Kidney epithelial cell (primary cell): ENCODE data around the gene LPAR1. TPM values are rescaled to one million over a fixed set of nuclear protein-coding genes. Genes with fewer than 3 reads are reported as not detected.

ENCODE experiments used
- DNase-seq: peaks from one replicate; pipeline ENCODE4 v3.0.0-alpha.2; 2010; ENCODE audit warnings: low read depth
- H3K27me3 ChIP-seq: 2 replicates; pipeline ENCODE4 v1.6.0; 2011; ENCODE audit warnings: low read length; ENCODE audit not compliant: control insufficient read depth, insufficient read depth
- H3K36me3 ChIP-seq: 2 replicates; pipeline ENCODE4 v1.5.1; 2011; ENCODE audit warnings: low read length; ENCODE audit not compliant: control insufficient read depth, insufficient read depth
- H3K4me3 ChIP-seq: 2 replicates; pipeline ENCODE4 v1.5.1; 2011; ENCODE audit warnings: low read depth, mild to moderate bottlenecking, control low read depth, low read length
- CTCF ChIP-seq: IDR thresholded peaks from 2 replicates; pipeline ENCODE4 v1.5.1; 2011; ENCODE audit warnings: mild to moderate bottlenecking, moderate library complexity, low read length, control low read depth, inconsistent platforms; ENCODE audit not compliant: insufficient read depth, poor library complexity, severe bottlenecking
- total RNA-seq: library from RNA; depleted of rRNA; stranded (reverse); fragments of >200 nt; gene quantifications from 2 replicates; pipeline ENCODE4 v1.2.3, GENCODE V29; 2015

LPAR1 gene
- total RNA-seq, 1 donor from 2014 or later, result 6.4 TPM

DNA sequence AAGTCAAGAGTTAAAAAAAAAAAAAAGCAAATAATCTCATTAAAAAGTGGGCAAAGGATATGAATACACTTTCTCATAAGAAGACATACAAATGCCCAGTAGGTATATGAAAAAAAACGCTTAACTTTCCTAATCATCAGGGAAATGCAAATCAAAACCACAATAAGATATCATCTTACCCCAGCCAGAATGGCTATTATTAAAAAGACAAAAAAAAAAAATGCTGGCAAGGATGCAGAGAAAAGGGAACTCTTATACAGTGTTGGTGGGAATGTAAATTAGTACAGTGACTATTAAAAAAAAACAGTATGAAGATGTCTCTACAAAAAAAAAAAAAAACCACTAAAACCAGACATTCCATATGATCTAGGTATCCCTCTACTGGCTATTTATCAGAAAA is 79.4 kb downstream of the LPAR1 start:
- Histone ChIP-seq H3K36me3 (no peaks in the 10 kb centered on the region), H3K4me3 (no peak overlapping the region), H3K27me3 (no peaks in the 10 kb centered on the region)
- DNase-seq, result no peak
- TF ChIP-seq CTCF, result no peak

GRCh38 chr9:110954822-110955291 is 83.4 kb downstream of the LPAR1 start:
- H3K36me3 ChIP-seq, result no peaks in the 10 kb centered on the region
- DNase-seq, result no peak
- no peak overlapping the region for H3K4me3 ChIP-seq
- no peaks in the 10 kb centered on the region for H3K27me3 ChIP-seq
- no peak for TF ChIP-seq CTCF

GRCh38 chr9:110952540-110952859 is 85.8 kb downstream of the LPAR1 start:
- Histone ChIP-seq H3K36me3 (no peaks in the 10 kb centered on the region), H3K27me3 (no peaks in the 10 kb centered on the region), H3K4me3 (no peak overlapping the region)
- no peak for TF ChIP-seq CTCF
- DNase-seq, result no peak

- no peak for DNase-seq
- H3K27me3 ChIP-seq, result no peaks in the 10 kb centered on the region
- H3K4me3 ChIP-seq, result no peak overlapping the region
- no peak for TF ChIP-seq CTCF
- H3K36me3 ChIP-seq, result no peaks in the 10 kb centered on the region
Measured at GRCh38 chr9:110951805-110952539, 86.3 kb downstream of the LPAR1 start.

GRCh38 chr9:110950041-110950645 is 88.1 kb downstream of the LPAR1 start:
- no peak for DNase-seq
- H3K36me3 ChIP-seq, result no peaks in the 10 kb centered on the region
- no peaks in the 10 kb centered on the region for H3K27me3 ChIP-seq
- H3K4me3 ChIP-seq, result no peak overlapping the region
- no peak for TF ChIP-seq CTCF
